ENCODE measurements around the gene TIMM10.

TIMM10 gene

DNA sequence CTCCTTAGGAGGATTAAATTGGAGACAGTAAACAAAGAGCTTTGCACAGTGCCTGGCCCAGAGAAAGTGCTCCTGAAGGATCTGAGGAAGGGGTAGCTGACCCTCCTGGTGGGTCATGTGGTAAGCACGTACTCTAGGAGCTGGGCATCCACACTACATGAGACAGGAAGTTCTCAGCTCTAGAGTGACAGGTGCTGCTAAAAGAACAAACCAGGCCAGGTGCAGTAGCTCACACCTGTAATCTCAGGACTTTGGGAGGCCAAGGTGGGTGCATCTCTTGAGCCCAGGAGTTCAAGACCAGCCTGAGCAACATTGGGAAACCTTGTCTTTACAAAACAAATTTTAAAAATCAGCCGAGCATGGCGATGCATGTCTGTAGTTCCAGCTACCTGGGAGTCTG, 28.2 kb downstream of the TIMM10 start:
- DNase-seq = no peak

DNA sequence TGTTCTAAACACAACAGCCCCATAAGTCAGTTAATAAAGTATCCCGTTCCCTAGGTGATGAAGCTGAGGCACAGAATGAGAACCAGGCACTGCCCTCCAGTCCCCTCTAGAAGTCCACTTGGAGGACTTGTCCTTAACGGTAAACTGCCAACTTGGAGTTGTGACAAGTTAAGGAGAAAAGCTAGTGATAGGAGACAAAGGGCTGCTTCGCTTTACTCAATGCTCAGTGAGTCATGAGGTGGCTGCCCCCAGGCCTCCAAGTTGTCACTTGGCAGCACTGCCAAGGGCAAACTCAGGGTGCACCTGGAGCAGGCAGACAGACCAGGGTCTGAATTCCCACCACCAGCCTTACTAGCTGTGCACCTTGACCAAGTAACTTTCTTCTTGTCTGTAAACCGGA, 28.6 kb downstream of the TIMM10 start:
- DNase-seq = no peak

DNA sequence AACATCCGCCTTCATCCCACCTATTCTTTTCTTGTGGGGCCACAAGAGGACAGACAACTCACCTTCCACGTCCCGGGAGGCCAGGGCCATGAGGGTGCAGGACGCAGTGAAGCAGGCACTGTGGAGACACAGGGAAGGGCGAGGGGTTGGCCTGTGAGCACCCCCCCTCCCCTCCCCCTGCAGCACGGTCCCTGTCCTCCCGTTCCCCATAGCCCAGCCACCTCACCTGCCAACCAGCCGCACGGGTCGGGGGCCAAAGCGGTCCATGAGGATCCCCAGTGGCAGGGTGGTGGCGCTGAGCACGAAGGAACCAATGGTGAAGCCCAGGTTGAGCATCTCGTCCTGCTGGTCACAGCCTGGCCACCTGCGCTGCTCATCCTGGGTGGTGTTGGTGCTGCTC, 29.6 kb downstream of the TIMM10 start:
- no peak for DNase-seq

DNA sequence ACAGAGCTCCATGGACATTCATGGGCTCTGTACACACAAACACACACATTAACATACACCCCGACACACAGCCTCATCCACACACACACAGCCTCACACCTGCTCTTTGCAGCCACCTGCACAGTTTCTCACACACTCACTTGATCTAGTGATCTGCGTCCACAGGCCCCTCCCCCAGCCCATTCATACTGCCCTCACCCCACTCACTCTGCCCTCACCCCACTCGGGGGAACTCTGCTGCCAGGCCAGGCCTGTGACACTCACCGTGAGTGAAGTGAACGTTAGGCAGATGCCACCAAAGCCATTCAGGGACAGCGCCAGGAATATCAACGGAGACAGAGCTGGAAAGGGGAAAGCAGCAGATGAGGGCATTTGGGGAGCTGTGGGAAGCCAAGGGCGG, 30.0 kb downstream of the TIMM10 start:
- no peak for DNase-seq

DNA sequence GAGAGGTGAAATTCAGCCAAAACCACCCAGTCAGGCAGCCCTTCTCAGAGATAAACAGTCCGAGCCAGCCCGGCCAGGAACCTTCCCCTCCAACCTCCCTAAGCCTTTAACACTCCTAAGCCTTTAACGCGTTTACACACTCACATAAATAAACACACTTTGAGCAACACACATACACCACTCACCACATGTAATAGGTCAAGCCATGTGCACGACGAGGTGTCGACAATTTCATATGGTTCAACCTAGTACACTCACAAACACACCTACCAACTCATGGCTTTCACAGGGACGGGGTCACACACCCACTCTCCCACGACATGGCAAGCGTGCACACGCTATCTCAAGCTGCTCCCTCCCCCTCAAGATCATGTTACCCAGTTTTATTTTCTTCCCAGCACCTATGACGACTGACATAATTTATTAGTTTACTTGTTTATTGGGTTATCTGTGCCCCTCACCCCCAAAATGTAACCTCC, 30.5 kb downstream of the TIMM10 start:
- DNase-seq = no peak

DNA sequence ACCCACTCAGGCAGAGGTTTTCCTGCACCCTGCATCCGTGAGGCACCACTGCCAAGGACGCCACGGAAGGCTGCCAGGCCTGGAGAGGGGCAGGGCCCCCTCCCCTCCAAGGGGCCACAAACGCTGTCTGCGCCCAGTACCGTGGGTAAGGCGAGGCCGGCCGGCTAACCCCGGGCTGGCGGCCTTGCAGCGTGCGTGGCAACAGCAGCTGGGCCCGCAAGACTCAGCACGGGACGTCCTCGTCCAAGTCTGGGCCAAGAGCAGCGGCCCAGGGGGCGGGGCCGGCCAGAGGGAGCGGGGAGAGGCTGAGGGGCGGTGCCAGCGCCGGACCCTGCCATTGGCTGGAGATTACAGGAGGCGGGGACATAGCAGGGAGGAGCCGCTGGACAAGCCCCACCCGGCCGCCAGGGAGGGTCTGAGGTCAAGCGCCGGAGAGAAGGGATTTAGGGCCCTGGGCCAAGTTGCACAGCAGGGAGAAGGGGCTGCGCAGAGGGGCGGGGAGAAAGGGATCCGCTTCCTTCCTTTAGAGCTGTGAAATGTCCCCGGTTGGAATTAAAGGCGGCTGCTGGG, 31.1 kb downstream of the TIMM10 start:
- peak; percentile 45 for DNase-seq

DNA sequence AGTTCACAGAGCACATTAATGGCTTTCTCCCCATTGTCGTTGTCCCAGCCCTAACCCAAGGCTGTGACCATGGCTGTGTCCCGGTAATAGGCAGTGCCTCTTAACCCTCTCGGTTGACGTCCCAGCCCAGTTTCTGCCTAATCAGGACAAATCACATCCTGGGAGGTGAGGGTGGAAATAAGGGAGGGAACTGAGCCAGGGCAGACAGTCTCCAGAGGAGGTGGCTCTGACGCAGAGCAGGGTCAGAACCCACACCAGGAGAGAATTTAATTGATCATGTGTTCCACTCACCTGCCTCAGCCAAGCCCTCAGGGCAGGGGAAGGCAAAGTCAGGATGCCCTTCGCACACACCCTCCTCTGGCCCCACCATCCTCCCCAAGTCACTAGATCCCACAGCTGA, 32.0 kb downstream of the TIMM10 start:
- DNase-seq = no peak

DNA sequence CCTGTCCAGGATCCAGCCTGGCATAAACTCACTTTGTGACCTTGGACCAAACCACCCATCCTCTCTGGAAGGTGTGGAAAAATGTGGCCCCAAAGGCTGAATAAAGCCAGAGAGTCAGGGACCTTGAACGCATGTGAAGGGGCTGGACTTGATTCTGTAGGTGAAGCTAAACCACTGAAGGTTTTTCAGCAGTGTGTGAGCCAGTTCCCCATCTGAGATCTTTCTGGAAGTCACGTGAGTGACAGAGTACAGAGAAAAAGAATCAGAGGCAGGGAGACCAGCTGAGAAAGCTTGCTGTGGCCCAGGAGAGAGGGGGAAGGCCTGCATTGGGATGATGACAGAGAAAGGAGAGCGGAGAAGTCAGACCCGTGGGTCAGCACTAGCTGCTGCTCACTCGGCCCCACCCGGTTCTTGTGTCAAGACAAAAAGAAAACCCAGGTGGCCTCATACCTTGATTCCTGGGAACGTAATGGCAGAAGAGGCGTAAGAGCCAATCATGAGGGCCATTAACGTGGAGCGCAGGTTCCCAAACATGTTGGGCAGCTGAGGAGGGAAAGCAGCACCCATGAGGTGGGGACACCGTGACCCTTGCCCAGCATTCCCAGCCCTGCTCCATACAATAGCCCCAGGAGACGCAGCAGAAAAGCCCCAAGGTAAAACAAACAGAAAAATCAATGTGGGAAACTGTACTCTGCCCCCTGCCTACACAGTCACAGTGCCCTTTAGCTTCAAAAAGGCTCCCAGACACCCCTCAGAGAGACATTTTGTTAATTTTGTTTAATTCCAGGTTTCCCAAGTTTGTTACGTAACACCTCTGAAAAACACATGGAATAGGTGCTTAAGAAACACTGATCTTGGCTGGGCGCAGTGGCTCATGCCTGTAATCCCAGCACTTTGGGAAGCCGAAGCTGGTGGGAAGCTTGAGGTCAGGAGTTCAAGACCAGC, 33.0 kb downstream of the TIMM10 start:
- no peak for DNase-seq

DNA sequence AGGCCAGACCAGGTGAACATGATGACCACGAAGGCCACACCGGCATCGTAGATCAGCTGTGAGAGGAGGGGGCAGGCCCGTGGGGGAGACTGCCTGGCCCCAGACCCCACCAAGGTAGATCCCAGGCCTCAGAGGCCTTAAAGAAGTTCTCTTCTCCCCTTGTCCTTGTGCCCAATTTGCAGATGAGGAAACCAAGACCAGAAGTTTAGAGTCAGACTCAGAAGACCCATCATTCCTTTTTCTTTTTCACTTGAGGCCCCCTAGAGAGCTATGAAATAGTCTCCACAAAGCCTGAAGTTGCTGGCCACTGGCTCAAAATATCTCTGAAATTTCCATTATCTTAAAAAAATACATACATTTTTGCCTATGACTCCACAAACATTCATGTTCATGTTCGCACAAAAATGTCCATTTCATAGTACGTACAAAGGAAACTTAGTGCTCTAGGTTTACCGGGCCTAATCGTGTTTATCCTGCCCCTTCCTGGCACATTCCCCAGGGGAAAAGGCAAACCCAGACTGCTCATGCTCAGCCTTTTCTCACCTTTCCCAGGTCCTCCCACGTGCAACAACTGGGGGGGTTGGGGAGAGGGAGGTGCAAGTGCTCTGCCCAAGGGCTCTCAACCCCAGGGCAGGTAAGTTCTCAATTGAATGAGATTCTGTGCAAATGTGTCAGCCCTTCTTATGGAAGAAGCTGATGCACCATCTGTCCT, 34.3 kb downstream of the TIMM10 start:
- no peak for DNase-seq

DNA sequence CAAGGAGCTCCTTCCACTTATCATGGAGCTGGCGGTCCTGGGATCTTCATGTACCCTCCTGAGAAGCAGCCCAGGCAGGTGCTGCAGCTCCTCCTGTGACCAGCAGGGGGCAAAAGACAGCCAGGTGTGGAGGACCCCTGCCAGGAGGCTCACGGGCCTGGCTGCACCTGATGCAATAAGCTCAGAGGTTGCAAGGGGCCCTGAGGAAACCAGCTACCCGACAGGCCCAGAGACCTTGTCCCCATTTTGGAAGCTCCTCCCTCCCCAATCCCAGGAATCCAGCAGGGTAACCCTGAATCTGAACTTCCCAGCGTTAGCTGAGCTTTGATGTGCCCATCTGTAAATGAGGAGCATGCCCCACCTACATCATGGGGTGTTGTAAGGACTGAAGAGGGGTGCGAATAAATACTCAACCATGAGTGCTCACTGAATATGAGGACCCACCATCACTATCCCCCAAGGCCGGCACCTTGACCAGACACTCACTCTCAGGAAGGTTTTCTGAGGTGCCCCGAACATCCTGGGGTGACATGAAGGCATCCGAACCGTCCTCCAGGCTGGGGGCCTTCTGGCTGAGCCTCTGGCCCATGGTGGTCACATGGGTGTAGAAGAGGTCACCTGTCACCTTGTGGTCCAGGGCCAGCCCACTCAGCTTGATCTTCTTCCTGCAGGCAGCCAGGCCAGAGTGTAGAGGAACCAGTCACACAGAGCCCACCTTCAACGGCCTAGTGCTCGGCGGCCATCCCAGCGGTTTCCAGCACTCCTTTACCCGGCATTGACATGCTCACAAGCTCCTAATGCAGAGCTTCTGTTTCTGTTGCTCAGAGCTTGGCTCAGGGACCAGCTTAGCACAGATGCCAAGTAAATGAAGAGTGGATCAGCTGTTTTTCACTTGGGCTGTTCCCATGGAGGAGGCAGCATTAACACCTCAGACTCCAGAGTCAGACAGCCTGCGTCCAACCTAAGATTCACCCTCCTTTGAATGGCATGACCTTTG, 36.7 kb downstream of the TIMM10 start:
- peak; percentile 82 for DNase-seq

DNA sequence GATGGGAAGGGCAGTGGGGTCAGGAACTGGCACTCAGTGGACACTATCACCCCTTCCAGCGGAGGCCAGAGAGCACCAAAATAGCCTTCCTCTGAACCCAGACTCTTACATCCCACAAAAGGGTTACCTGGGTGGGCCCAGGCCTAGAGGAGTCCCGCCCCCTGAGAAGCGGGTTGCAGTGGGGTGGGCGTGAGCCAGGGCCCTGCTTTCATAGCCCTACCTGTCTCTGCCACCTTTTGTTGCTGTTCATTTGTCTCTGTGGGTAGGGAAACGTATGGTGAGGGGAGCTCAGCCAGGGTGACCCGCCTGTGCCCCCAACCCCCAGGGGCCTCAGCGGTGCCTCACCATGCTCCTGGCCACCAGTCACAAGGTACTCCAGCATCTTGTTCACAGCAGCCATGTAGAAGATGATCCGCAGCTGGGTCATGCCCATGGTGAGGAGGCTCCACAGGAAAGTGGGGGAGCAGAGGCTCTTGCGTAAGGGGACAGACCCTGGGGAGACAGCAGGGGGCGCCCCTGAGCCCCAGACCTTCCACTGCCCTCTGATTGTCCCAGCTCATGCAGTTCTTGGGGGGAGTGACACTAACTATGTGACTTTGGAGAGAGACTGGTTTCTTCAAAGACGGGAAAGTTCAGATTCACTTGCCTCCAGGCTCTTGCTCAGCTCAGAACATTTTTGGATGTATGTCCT, 39.0 kb downstream of the TIMM10 start:
- DNase-seq = peak; percentile 61

DNA sequence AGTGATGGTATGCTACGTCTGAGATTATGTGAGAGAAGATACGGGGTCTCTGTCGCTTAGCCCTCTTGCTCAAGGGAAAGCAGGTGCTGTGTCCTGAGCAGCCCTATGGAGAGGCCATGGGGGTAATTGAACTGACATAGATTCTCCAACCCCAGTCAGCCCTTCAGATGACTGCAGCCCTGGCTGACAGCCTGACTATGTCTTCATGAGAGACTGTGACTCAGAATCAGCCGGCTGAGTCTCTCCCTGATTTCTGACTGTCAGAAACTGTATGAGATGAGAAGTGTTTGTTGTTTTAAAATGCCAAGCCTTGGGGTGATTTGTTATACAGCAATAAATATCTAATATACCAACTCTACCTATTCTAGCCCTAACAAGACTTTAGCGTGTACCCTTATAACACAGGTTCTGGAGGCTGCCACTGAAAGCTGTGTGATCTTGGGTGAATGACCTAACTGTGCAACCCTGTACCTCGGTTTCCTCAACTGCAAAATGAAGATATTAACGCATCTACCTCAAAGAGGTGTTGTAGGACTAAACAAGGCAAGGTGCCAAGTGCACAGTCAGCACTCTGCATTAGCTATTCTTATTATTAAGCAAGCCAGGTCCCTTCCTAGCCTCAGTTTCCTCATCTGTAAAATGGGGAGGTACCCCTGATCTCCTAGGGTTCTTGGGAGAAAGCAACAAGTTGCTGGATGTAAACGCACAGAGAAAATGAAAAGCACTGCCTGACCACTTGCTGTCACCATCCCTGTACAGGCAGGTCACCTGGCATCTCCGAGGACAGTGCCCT, 39.9 kb downstream of the TIMM10 start:
- no peak for DNase-seq

DNA sequence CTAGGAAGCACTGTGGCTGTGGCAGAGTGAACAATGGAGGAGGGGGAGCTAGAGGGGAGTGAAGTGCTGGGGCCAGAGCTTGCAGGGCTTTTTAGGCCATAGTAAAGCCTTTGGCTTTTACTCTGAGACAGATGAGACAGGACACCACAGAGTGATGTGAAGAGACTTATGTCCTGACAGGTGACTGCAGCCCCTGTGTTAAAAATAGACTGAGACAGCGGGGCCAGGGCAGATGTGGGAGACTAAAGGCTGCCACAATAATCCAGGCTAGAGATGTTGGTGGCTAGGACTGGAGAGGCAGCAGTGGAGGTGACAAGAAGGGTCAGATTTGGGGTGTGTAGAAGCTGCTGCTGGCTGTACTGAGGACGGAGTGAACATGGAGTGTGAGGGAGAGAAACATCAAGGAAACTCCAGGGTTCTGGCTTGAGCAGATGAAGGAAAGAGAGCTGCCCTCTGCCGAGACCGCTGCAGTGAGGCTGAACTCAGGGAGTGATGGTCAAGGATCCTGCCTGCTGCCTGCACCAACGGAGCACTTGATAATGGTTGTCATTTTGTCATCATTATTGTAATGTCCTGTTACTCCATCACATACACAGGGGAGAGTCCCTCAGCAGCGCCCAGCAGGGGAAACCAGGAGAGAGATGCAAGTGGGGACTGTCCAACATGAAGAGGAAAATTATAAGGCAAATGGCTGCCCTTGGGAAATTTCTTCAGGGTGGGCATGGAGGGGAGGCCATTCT, 42.5 kb downstream of the TIMM10 start:
- no peak for DNase-seq

DNA sequence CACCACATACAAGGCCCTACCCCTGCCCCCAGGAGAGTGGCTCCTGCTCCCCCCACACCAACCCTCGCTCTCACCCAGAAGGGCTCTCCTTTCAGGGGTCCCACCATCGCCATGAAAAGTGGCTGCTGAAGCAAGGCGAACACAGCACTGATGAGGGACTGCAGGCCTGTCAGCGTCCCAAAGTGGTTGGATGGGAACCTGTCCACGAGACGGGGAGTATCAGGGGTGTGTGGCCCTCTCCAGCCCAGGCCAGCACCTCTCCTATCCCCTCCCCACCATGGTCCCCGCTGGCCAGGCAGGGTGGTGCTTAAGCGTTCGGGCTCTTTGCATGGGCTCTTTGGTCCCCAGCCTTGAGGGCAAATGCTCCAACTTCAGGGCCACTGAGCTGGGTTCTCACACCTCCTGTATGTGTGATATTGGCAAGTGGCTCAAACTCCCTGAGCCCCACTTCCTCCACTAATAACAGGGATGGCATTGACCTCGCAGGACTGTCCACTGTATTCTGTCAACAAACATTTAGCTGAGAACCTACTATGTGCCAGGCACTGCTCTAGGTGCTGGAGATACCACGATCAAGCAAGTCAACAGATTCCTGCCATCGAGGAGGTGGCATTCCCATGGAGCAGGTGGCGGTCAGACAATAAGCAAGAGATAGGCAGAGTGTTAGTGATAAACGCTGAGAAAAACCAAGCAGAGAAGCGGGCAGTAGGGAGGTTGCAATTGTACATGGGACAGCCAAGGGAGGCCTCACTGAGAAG, 43.4 kb downstream of the TIMM10 start:
- no peak for DNase-seq

DNA sequence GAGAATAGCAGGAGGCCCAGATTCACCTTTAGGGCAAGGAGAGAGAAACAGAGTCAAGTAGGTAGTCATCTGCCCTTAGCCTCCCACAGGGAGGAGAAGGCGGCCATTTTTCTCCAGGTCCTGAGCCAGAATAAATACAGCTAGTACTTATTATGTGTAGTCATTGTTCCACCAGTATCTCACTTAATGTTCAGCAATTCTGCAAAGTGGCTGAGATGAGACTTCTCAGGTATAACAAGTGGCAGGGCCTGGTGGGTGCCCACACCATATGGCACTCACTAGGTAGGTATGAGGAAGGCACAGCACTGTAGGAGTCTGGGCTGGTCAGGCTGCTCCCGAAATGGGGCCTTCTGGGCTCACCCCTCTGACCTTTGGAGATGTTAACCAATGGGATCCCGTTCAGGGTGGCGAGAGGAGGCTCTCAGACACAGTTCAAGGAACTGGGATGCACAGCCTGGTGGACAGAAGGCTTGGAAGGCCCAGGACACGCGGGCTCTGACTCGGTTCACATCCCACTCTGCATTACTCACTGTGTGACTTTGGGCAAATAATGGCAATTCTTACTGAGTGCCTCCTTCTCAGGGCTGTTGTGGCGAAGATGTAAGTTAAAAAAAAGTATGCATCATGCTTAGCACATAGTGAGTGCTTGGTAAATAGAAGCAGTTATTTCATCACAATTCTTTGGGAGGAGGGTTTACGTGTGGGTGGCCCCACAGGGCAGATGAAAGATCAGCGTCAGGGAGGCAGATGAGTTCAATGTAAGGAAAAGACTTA, 45.1 kb downstream of the TIMM10 start:
- no peak for DNase-seq

DNA sequence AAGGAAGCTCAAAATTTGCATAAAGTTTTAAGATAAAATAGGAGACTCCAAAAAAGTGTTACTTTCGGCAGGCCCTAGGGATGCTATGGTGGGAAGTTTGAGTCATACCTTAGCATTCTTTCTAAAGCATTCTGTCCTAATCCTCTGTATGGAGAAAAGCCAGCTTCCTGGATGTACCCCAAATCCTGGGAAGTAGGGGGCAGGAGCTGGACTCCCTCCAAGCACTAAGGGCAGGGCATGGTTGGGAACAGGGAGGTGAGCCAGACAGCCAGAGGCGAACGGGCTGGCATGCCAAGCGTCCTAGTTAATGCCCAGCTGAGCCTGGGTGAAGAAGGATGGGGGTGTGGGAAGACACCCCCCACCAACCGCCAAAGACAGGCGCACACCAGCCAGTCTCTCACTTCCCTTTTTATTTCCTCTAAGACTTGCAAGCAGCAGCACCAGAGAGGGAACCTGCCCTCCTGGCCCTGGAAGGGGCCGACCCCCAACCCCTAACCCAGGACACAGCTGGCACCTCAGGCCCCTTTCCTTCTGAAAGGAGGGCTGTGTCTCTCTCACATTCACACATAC, 46.3 kb downstream of the TIMM10 start:
- no peak for DNase-seq

DNA sequence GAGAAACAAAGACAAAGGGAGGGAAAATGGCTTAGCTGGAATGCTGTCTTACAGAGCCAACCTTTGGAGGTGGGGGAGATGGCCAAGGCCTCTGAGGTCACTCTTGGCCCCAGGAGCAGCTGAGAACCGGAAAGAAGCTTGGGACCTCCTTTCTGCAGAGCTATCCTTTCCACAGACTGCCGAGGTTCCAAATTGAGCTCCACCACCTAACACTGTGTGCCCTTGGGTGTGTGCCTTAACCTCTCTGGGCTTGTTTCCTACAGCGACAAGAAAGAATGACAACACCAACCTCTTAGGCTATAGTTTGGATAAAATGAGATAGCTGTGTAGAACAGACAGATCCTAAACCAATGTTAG, 47.0 kb downstream of the TIMM10 start:
- no peak for DNase-seq
